WTC11 (cell line): ENCODE results near the gene SOCS1. TPM values are rescaled to one million over a fixed set of nuclear protein-coding genes. Genes with fewer than 3 reads are reported as not detected.

Source experiments
- ATAC-seq: fragments of 200-7000 bp; cut with Tn5 transposase; 2 replicates; pipeline ENCODE4 v1.10.0; 2021; ENCODE audit warnings: mild to moderate bottlenecking, moderate library complexity
- CTCF ChIA-PET: fragments of 300-600 bp; sonication (Branson Sonifier 250); formaldehyde crosslinking; loops from one replicate; lab custom pipeline; 2021; ENCODE audit warnings: antibody characterized with exemption; lab: Charles Lee
- POLR2A ChIA-PET: fragments of 350-600 bp; sonication (Branson Sonifier 250); formaldehyde crosslinking; loops from one replicate; lab custom pipeline; 2021; ENCODE audit warnings: antibody characterized with exemption; lab: Charles Lee
- DNase-seq: peaks from one replicate; pipeline ENCODE4 v3.0.0; 2021; ENCODE audit warnings: low spot score
- H3K27ac Mint-ChIP-seq: 2 replicates; pipeline ENCODE4 v1.8.0; 2021; ENCODE audit warnings: mixed read lengths
- H3K27me3 Mint-ChIP-seq: 2 replicates; pipeline ENCODE4 v1.8.0; 2021; ENCODE audit warnings: low read depth, mild to moderate bottlenecking, moderate library complexity, mixed read lengths
- H3K36me3 Mint-ChIP-seq: 2 replicates; pipeline ENCODE4 v1.8.0; 2021; ENCODE audit warnings: mixed read lengths
- H3K4me1 Mint-ChIP-seq: 2 replicates; pipeline ENCODE4 v1.8.0; 2022; ENCODE audit warnings: mixed read lengths
- H3K4me3 Mint-ChIP-seq: 2 replicates; pipeline ENCODE4 v1.8.0; 2021; ENCODE audit warnings: mild to moderate bottlenecking, moderate library complexity, mixed read lengths
- H3K9me3 Mint-ChIP-seq: 2 replicates; pipeline ENCODE4 v1.8.0; 2021; ENCODE audit warnings: mixed read lengths
- AFF4 ChIP-seq: sonication (generic); formaldehyde crosslinking; IDR thresholded peaks from 2 replicates; pipeline ENCODE4 v1.8.1; 2023; ENCODE audit warnings: mild to moderate bottlenecking, missing genetic modification reagents, borderline replicate concordance
- AR ChIP-seq: fragments of 250-450 bp; sonication (Bioruptor Pico); IDR thresholded peaks from 2 replicates; pipeline ENCODE4 v1.9.0; 2021; ENCODE audit warnings: mild to moderate bottlenecking
- CDX4 ChIP-seq: fragments of 250-450 bp; sonication (Bioruptor Pico); IDR thresholded peaks from 2 replicates; pipeline ENCODE4 v1.9.0; 2021; ENCODE audit warnings: moderate library complexity, mild to moderate bottlenecking, inconsistent platforms, borderline replicate concordance
- GABPB1 ChIP-seq: sonication (generic); formaldehyde crosslinking; IDR thresholded peaks from 2 replicates; pipeline ENCODE4 v1.8.1; 2023; ENCODE audit warnings: mild to moderate bottlenecking, missing genetic modification reagents
- GTF2I ChIP-seq: fragments of 250-450 bp; sonication (Bioruptor Pico); conservative IDR thresholded peaks from 2 replicates; pipeline ENCODE4 v1.4.0; 2021; ENCODE audit warnings: mild to moderate bottlenecking
- HMGA2 ChIP-seq: fragments of 250-450 bp; sonication (Bioruptor Pico); IDR thresholded peaks from 2 replicates; pipeline ENCODE4 v1.4.0; 2021; ENCODE audit warnings: mild to moderate bottlenecking, moderate library complexity
- NFE2L1 ChIP-seq: sonication (generic); formaldehyde crosslinking; IDR thresholded peaks from 2 replicates; pipeline ENCODE4 v1.8.1; 2023; ENCODE audit warnings: missing genetic modification reagents
- OVOL2 ChIP-seq: fragments of 250-450 bp; sonication (Bioruptor Pico); IDR thresholded peaks from 2 replicates; pipeline ENCODE4 v1.9.0; 2021; ENCODE audit warnings: mild to moderate bottlenecking, borderline replicate concordance
- PREB ChIP-seq: sonication (generic); formaldehyde crosslinking; IDR thresholded peaks from 2 replicates; pipeline ENCODE4 v1.8.1; 2022; ENCODE audit warnings: mild to moderate bottlenecking, missing genetic modification reagents, moderate library complexity, borderline replicate concordance
- SMAD3 ChIP-seq: sonication (generic); formaldehyde crosslinking; IDR thresholded peaks from 2 replicates; pipeline ENCODE4 v1.8.0; 2022; ENCODE audit warnings: missing genetic modification reagents, mild to moderate bottlenecking, borderline replicate concordance
- SMAD4 ChIP-seq: sonication (generic); formaldehyde crosslinking; IDR thresholded peaks from 2 replicates; pipeline ENCODE4 v1.8.0; 2022; ENCODE audit warnings: mild to moderate bottlenecking, missing genetic modification reagents
- SP1 ChIP-seq: sonication (generic); formaldehyde crosslinking; conservative IDR thresholded peaks from 2 replicates; pipeline ENCODE4 v1.8.1; 2022; ENCODE audit warnings: missing genetic modification reagents
- TCF7 ChIP-seq: sonication (generic); formaldehyde crosslinking; IDR thresholded peaks from 2 replicates; pipeline ENCODE4 v1.8.0; 2022; ENCODE audit warnings: mild to moderate bottlenecking, low read depth, missing genetic modification reagents, moderate library complexity
- TEAD1 ChIP-seq: sonication (generic); formaldehyde crosslinking; IDR thresholded peaks from 2 replicates; pipeline ENCODE4 v1.8.0; 2022; ENCODE audit warnings: mild to moderate bottlenecking, missing genetic modification reagents
- ZNF232 ChIP-seq: sonication (generic); formaldehyde crosslinking; IDR thresholded peaks from 2 replicates; pipeline ENCODE4 v1.8.0; 2022; ENCODE audit warnings: mild to moderate bottlenecking, missing genetic modification reagents
- ZNF425 ChIP-seq: fragments of 250-450 bp; sonication (Bioruptor Pico); conservative IDR thresholded peaks from 2 replicates; pipeline ENCODE4 v1.9.0; 2021; ENCODE audit warnings: mild to moderate bottlenecking
- ZNF532 ChIP-seq: fragments of 250-450 bp; sonication (Bioruptor Pico); IDR thresholded peaks from 2 replicates; pipeline ENCODE4 v1.9.0; 2021; ENCODE audit warnings: mild to moderate bottlenecking, borderline replicate concordance
- total RNA-seq: library from RNA; stranded (reverse); gene quantifications from 3 replicates; pipeline ENCODE4 v1.2.3, GENCODE V29; 2021

Gene SOCS1
- total RNA-seq, 1 experiment from 2014 or later: 62.3 TPM

- ChIA-PET POLR2A (interaction anchor here (1.1 kb wide), 1 partner anchor 31 kb away, joined by 3 read pairs; the partner anchor contains the start of gene SOCS1), CTCF (interaction anchor here (1.8 kb wide), 1 partner anchor 147 kb away, joined by 8 read pairs; no protein-coding TSS in a partner anchor)
- H3K4me1 Mint-ChIP-seq: peaks cover 9% of the 10 kb centered on the region
- H3K27me3 Mint-ChIP-seq: no peaks in the 10 kb centered on the region; the same call in 1 of the 2 replicates
- ATAC-seq (no peak), DNase-seq (no peak)
- TF ChIP-seq TCF7 (CRISPR knock-in tag) (no peak), ZNF232 (no peak), NFE2L1 (no peak), SP1 (CRISPR knock-in tag) (no peak), AR (CRISPR knock-in tag) (no peak), ZNF532 (CRISPR knock-in tag) (no peak), PREB (CRISPR knock-in tag) (no peak), GTF2I (no peak), AFF4 (no peak), GABPB1 (no peak), SMAD3 (CRISPR knock-in tag) (no peak), OVOL2 (CRISPR knock-in tag) (no peak), ZNF425 (CRISPR knock-in tag) (no peak), HMGA2 (CRISPR knock-in tag) (no peak), SMAD4 (CRISPR knock-in tag) (no peak), TEAD1 (CRISPR knock-in tag) (no peak), CDX4 (CRISPR knock-in tag) (no peak)
- H3K36me3 Mint-ChIP-seq: no peaks in the 10 kb centered on the region
- H3K4me3 Mint-ChIP-seq: no peak overlapping the region
- no peak overlapping the region for H3K27ac Mint-ChIP-seq
- no peaks in the 10 kb centered on the region for H3K9me3 Mint-ChIP-seq
These were observed 30.9 kb downstream of the SOCS1 start for GRCh38 chr16:11224894-11225676.
